ENCODE measurements around the gene NR3C1. TPM values are rescaled to one million over a fixed set of nuclear protein-coding genes. Genes with fewer than 3 reads are reported as not detected.
A peak's percentile ranks its signal among the peaks of the same experiment; 100 is the strongest.

NR3C1 gene
- total RNA-seq, 4 donors from 2014 or later, result 40.4 to 55.0 (median 45.2) TPM

DNA sequence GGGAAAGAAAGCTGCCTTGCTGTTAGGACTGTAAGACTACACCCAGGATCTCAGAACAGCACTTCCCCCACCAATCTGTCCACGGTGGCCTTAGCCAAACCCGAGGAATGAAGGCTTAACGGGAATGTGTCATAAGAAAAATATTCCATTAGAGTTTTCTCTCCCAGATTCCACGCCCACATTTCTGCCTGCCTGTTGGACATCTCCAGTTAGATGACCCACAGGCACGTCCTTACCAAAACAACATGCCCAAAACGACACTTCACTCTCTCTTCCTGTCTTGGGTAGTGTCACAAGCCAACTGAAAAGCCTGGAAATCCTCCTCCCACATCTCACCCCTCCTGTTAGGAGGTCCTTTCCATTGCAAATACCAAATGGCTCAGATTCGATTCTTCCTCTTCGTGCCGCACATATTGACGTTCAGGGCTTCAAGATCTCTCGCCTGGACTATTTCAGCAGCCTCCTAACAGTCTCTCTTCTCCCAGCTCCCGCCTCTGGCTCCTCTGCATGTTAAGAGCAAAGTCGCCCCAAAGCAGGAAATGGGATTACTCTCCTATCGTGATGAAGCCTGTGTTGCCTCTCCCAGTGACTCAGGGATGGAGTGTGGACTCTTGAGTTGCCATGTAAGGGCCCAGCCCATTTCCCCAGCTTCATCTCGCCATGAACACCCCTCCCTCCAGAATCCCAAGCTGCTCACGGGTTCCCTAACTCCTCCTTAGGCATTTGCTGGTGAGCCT is 159.3 kb downstream of the NR3C1 start:
- DNase-seq (ENCODE audit: low spot score in 2 of 2), result peak; percentile 71 to 92
- TF ChIP-seq, protein P1, sequence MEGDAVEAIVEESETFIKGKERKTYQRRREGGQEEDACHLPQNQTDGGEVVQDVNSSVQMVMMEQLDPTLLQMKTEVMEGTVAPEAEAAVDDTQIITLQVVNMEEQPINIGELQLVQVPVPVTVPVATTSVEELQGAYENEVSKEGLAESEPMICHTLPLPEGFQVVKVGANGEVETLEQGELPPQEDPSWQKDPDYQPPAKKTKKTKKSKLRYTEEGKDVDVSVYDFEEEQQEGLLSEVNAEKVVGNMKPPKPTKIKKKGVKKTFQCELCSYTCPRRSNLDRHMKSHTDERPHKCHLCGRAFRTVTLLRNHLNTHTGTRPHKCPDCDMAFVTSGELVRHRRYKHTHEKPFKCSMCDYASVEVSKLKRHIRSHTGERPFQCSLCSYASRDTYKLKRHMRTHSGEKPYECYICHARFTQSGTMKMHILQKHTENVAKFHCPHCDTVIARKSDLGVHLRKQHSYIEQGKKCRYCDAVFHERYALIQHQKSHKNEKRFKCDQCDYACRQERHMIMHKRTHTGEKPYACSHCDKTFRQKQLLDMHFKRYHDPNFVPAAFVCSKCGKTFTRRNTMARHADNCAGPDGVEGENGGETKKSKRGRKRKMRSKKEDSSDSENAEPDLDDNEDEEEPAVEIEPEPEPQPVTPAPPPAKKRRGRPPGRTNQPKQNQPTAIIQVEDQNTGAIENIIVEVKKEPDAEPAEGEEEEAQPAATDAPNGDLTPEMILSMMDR (IDR thresholded peaks at IDR 0.05), result no peak
- TF ChIP-seq POLR2A (IDR thresholded peaks at IDR 0.05), result no peak
- H3K4me3 ChIP-seq (ENCODE audit: low read depth, poor library complexity, severe bottlenecking), result no peak overlapping the region
- intact Hi-C loops (cut with DNase I; ENCODE audit: low total_unique reads), result no loop called here
- 53 to 64% methylated on average over 16 of the region's 16 CpGs for WGBS, 2 donors

DNA sequence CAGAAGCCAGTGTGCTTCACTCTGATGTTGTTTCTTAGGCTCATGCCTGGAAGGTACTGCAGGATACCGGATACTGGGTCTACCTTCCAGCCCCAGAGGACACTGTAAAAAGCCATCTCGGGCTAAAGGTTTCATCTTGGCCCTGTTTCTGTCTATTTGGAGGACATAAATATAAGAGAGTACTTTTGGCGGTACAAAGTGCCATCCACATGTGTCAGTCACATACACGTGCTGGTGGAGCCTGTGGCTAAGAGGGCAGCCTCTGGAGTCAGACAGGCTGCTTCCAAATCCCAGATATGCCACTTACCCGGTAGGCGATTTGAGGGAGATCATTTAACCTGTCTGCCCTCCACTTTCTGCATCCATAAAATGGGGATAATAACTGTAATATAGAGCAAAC is 160.4 kb downstream of the NR3C1 start:
- no peak overlapping the region for H3K4me3 ChIP-seq (ENCODE audit: low read depth, poor library complexity, severe bottlenecking)
- intact Hi-C loops (cut with DNase I; ENCODE audit: low total_unique reads), result no loop called here
- TF ChIP-seq POLR2A (IDR thresholded peaks at IDR 0.05), result no peak
- TF ChIP-seq, protein P1 (IDR thresholded peaks at IDR 0.05), result no peak
- no peak for DNase-seq (ENCODE audit: low spot score in 2 of 2)
- 87 to 88% methylated on average over 6 of the region's 6 CpGs for WGBS, 2 donors

DNA sequence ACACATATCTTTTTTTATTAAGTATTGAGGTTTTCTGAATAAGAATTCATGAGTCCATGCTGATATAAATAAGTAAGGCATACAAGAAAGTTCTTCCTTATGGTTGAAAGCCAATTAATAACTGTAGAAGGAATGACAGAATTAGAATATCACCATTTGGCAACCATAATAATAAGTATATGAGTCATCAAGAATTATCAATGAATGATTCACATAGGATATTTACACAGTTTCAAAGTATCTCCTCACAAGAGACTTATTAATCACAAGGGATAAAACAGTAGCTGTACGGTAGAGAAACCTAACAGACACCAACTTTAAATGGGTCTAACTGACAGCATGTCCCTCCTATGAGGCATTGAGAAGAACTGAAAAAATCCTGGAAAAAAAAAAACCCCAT is 161.6 kb downstream of the NR3C1 start:
- H3K4me3 ChIP-seq (ENCODE audit: low read depth, poor library complexity, severe bottlenecking), result no peak overlapping the region
- DNase-seq (ENCODE audit: low spot score in 2 of 2), result no peak
- intact Hi-C loops (cut with DNase I; ENCODE audit: low total_unique reads), result no loop called here
- no peak for TF ChIP-seq POLR2A (IDR thresholded peaks at IDR 0.05)
- TF ChIP-seq, protein P1 (IDR thresholded peaks at IDR 0.05), result no peak
- WGBS, 2 donors, result 31 to 35% methylated on average over 1 of the region's 1 CpG

DNA sequence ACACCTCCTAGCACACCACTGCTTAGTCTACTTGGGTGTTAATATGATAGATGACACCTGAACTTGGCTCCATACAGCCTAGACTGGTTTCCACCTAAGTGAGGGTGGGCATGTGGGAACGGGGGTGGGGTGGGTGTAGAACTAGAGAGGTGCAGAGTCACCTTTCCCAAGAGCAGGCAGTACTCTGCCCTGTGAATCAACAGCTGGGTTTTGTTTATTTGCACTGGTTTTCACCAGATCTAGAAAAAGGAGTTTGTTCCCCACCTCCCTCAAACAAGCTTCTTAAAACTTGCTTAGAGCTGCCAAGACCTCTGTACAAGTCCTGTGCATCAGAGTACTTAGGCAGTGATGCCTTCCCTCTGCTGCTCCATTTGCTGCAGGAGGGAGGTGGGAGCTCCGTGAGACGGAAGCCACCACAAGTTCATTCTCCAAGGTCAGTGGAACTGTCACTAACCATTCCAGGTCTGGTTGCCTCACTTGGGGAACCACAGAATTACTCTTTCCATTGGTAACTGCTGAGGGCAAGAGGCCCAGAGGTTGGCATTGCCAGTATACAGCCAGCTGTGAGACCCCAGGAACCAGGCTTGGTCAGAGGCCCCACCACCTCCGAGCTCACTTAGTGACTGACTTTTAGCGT is 163.5 kb downstream of the NR3C1 start:
- TF ChIP-seq POLR2A (IDR thresholded peaks at IDR 0.05), result no peak
- TF ChIP-seq, protein P1 (IDR thresholded peaks at IDR 0.05), result no peak
- no peak overlapping the region for H3K4me3 ChIP-seq (ENCODE audit: low read depth, poor library complexity, severe bottlenecking)
- no peak for DNase-seq (ENCODE audit: low spot score in 2 of 2)
- intact Hi-C loops (cut with DNase I; ENCODE audit: low total_unique reads), result no loop called here
- 84 to 88% methylated on average over 5 of the region's 5 CpGs for WGBS, 2 donors

DNA sequence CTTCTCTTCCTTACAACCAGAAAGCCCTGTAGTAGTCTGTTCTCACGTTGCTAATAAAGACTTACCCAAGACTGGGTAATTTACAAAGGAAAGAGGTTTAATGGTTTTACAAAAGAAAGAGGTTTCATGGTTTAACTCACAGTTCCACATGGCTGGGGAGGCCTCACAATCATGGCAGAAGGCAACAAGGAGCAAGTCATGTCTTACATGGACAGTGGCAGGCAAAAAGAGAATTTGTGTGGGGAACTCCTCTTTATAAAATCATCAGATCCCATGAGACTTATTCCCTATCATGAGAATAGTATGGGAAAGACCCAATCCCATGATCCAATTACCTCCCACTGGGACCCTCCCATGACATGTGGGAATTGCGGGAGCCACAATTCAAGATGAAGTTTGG is 164.9 kb downstream of the NR3C1 start:
- intact Hi-C loops (cut with DNase I; ENCODE audit: low total_unique reads), result no loop called here
- no peak overlapping the region for H3K4me3 ChIP-seq (ENCODE audit: low read depth, poor library complexity, severe bottlenecking)
- WGBS, 2 donors, result 95 to 97% methylated on average over 2 of the region's 2 CpGs
- no peak for DNase-seq (ENCODE audit: low spot score in 2 of 2)
- TF ChIP-seq, protein P1 (IDR thresholded peaks at IDR 0.05), result no peak
- TF ChIP-seq POLR2A (IDR thresholded peaks at IDR 0.05), result no peak
